Left cardiac atrium (tissue), 4 donors: ENCODE data around the gene KIF22. TPM values are rescaled to one million over a fixed set of nuclear protein-coding genes. Genes with fewer than 3 reads are reported as not detected.
"Not testable (repeated sequence)": the region's sequence is repeated elsewhere in the genome, so short reads cannot be mapped to it uniquely, and the experiment has no call there.

Experiments used
- ATAC-seq, 2 donors: fragments of 200-7000 bp; cut with Tn5 transposase; one replicate each; pipeline ENCODE4 v1.9.1; 2020; ENCODE audit warnings: mild to moderate bottlenecking in 2 of 2, moderate library complexity in 2 of 2
- DNase-seq: peaks from one replicate; pipeline ENCODE4 v3.0.0-alpha.2; 2020
- intact Hi-C, 2 donors: fragments of 100-400 bp; cut with DNase I; formaldehyde crosslinking; loops; one replicate each; pipeline versions ENCODE4 v1.14.1 to v1.15.1; 2022 to 2023
- total RNA-seq, 2 donors: library from RNA; stranded (reverse); fragmentation: NEBNext Ultra II Directional; extraction: Animal tissue kit (Norgen Biotek cat#: 25700); gene quantifications; one replicate each; pipeline ENCODE4 v1.2.1, GENCODE V29; 2021
- donor health status: DM: no; HTN: yes; CAD: no.
- donor health status: DM: no; HTN: yes; CAD: no; lungs with severe emphysema.
- donor health status: DM: yes; HTN: yes; CAD: no.
- donor health status: Dilated cardiomyopathy.

The KIF22 gene
- total RNA-seq, 2 donors from 2014 or later = 22.1 to 30.1 TPM

GRCh38 chr16:29790949-29791844, 646 bp downstream of the KIF22 start:
- ATAC-seq = peak; percentile 1 to 3
- intact Hi-C loops = no loop called here
- DNase-seq = peak; percentile 28

- DNase-seq (no peak), ATAC-seq (no peak)
- intact Hi-C loops = no loop called here
Measured at GRCh38 chr16:29791845-29792807, 1.6 kb downstream of the KIF22 start.

- ATAC-seq, intact Hi-C loops, DNase-seq: not testable (repeated sequence)
Measured at GRCh38 chr16:29793153-29793552, 2.6 kb downstream of the KIF22 start.

GRCh38 chr16:29794231-29794710, 3.7 kb downstream of the KIF22 start:
- ATAC-seq (no peak), DNase-seq (no peak)
- intact Hi-C loops = no loop called here

GRCh38 chr16:29802416-29802935, 11.9 kb downstream of the KIF22 start:
- intact Hi-C loops = no loop called here
- no peak for DNase-seq
- no peak for ATAC-seq

- no peak for ATAC-seq
- no peak for DNase-seq
- intact Hi-C loops = no loop called here
Measured at GRCh38 chr16:29804020-29804419, 13.5 kb downstream of the KIF22 start.

GRCh38 chr16:29804455-29805231, 14.1 kb downstream of the KIF22 start:
- ATAC-seq = peak; percentile 15 to 25
- DNase-seq = peak; percentile 55
- intact Hi-C loops = no loop called here

- DNase-seq = peak; percentile 98
- intact Hi-C loops = no loop called here
- peak; percentile 85 to 89 for ATAC-seq
Measured at GRCh38 chr16:29805232-29806098, 14.9 kb downstream of the KIF22 start.

GRCh38 chr16:29806099-29806579, 15.6 kb downstream of the KIF22 start, which contains the start of gene MAZ:
Gene MAZ, plus strand, starts transcription at chr16:29806529. Its CDS starts 173 bp downstream, at chr16:29806702.
- no peak for DNase-seq
- intact Hi-C loops = no loop called here
- peak; percentile 0 to 3 for ATAC-seq

- ATAC-seq = no peak
- DNase-seq = peak; percentile 71
- intact Hi-C loops = no loop called here
Measured at GRCh38 chr16:29806641-29807425, 16.3 kb downstream of the KIF22 start.

GRCh38 chr16:29807426-29808218, 17.1 kb downstream of the KIF22 start:
- intact Hi-C loops = no loop called here

GRCh38 chr16:29808219-29808900, 17.8 kb downstream of the KIF22 start:
- ATAC-seq = no peak
- intact Hi-C loops = no loop called here
- DNase-seq = no peak

More at GRCh38 chr16:29807426-29808218, 17.1 kb downstream of the KIF22 start:
- ATAC-seq (peak; percentile 19 to 25), DNase-seq (peak; percentile 93)

GRCh38 chr16:29809031-29809747, 18.6 kb downstream of the KIF22 start:
- DNase-seq (no peak), ATAC-seq (no peak)
- intact Hi-C loops = no loop called here

GRCh38 chr16:29809850-29810698, 19.5 kb downstream of the KIF22 start:
- no peak for ATAC-seq
- intact Hi-C loops = no loop called here

More at GRCh38 chr16:29809850-29810698, 19.5 kb downstream of the KIF22 start:
- no peak for DNase-seq
